Trophoblast cell (in vitro differentiated cells and primary cell): ENCODE data around the gene SLC10A4.

ENCODE experiments used
- DNase-seq, 2 donors: peaks; one replicate each; pipeline ENCODE4 v3.0.0-alpha.2; 2016
- H2AFZ ChIP-seq: 2 replicates; pipeline ENCODE4 v1.6.1; 2013; ENCODE audit warnings: low read length, moderate library complexity, mild to moderate bottlenecking; ENCODE audit not compliant: insufficient read depth, poor library complexity
- H2AK5ac ChIP-seq: 2 replicates; pipeline ENCODE4 v1.6.1; 2013; ENCODE audit warnings: mild to moderate bottlenecking, low read length
- H2BK120ac ChIP-seq: 2 replicates; pipeline ENCODE4 v1.6.1; 2013; ENCODE audit warnings: low read length, mild to moderate bottlenecking, moderate library complexity; ENCODE audit not compliant: insufficient read depth, poor library complexity
- H2BK12ac ChIP-seq: 2 replicates; pipeline ENCODE4 v1.6.1; 2013; ENCODE audit warnings: mild to moderate bottlenecking, low read length, moderate library complexity
- H2BK5ac ChIP-seq: 2 replicates; pipeline ENCODE4 v1.6.1; 2013; ENCODE audit warnings: low read length, low read depth, moderate library complexity, mild to moderate bottlenecking; ENCODE audit not compliant: poor library complexity
- H3K14ac ChIP-seq: 2 replicates; pipeline ENCODE4 v1.6.1; 2013; ENCODE audit warnings: mild to moderate bottlenecking, low read length
- H3K18ac ChIP-seq: 2 replicates; pipeline ENCODE4 v1.6.1; 2013; ENCODE audit warnings: mild to moderate bottlenecking, low read length
- H3K23ac ChIP-seq: 2 replicates; pipeline ENCODE4 v1.6.1; 2013; ENCODE audit warnings: low read length
- H3K27ac ChIP-seq: 2 replicates; pipeline ENCODE4 v1.5.1; 2013; ENCODE audit warnings: low read depth, mild to moderate bottlenecking, inconsistent platforms, low read length, moderate library complexity
- H3K27me3 ChIP-seq: 2 replicates; pipeline ENCODE4 v1.6.1; 2013; ENCODE audit warnings: inconsistent platforms, mild to moderate bottlenecking, low read length, moderate library complexity; ENCODE audit not compliant: insufficient read depth
- H3K36me3 ChIP-seq, 2 experiments: 1 replicate in 1 of 2; 2 replicates in 1 of 2; pipeline ENCODE4 v1.6.1; 2013; ENCODE audit warnings: low read length in 2 of 2, mild to moderate bottlenecking in 2 of 2, moderate library complexity in 1 of 2; ENCODE audit not compliant: insufficient read depth in 2 of 2, control insufficient read depth in 1 of 2
- H3K4ac ChIP-seq: 2 replicates; pipeline ENCODE4 v1.6.1; 2013; ENCODE audit warnings: low read depth, mild to moderate bottlenecking, low read length, moderate library complexity
- H3K4me1 ChIP-seq, 2 experiments: 1 replicate in 1 of 2; 2 replicates in 1 of 2; pipeline ENCODE4 v1.6.1; 2013; ENCODE audit warnings: low read length in 2 of 2, mild to moderate bottlenecking in 2 of 2, moderate library complexity in 1 of 2; ENCODE audit not compliant: insufficient read depth in 2 of 2, control insufficient read depth in 1 of 2
- H3K4me2 ChIP-seq: 2 replicates; pipeline ENCODE4 v1.6.1; 2013; ENCODE audit warnings: inconsistent platforms, mild to moderate bottlenecking, low read length, moderate library complexity
- H3K4me3 ChIP-seq: 2 replicates; pipeline ENCODE4 v1.5.1; 2013; ENCODE audit warnings: mild to moderate bottlenecking, low read depth, low read length, inconsistent platforms
- H3K79me1 ChIP-seq: one replicate; pipeline ENCODE4 v1.6.1; 2013; ENCODE audit warnings: low read length
- H3K79me2 ChIP-seq: 2 replicates; pipeline ENCODE4 v1.6.1; 2013; ENCODE audit warnings: low read length, mild to moderate bottlenecking; ENCODE audit not compliant: control insufficient read depth, insufficient read depth, poor library complexity
- H3K9ac ChIP-seq: 2 replicates; pipeline ENCODE4 v1.6.1; 2013; ENCODE audit warnings: mild to moderate bottlenecking, low read length
- H3K9me3 ChIP-seq: 2 replicates; pipeline ENCODE4 v1.6.1; 2013; ENCODE audit warnings: low read depth, mild to moderate bottlenecking, control low read depth, inconsistent platforms, low read length; ENCODE audit not compliant: insufficient read depth
- H4K12ac ChIP-seq: 2 replicates; pipeline ENCODE4 v1.6.1; 2013; ENCODE audit warnings: low read depth, mild to moderate bottlenecking, low read length, moderate library complexity
- H4K8ac ChIP-seq: 2 replicates; pipeline ENCODE4 v1.6.1; 2013; ENCODE audit warnings: low read depth, mild to moderate bottlenecking, low read length, moderate library complexity
- H4K91ac ChIP-seq: one replicate; pipeline ENCODE4 v1.6.1; 2013; ENCODE audit warnings: low read depth, mild to moderate bottlenecking, low read length, moderate library complexity
- WGBS: extraction: QIAGEN DNeasy Blood & Tissue Kit; methylation state at CpG from one replicate; pipeline ENCODE4 v1.1.7; 2013; ENCODE audit warnings: missing lambda C conversion rate; ENCODE audit not compliant: insufficient read length, insufficient coverage; ENCODE audit errors: extremely low coverage; 5-methylcytosine and 5-hydroxymethylcytosine counted together

SLC10A4 gene

GRCh38 chr4:48499551-48500066 is 16.5 kb downstream of the SLC10A4 start:
- Histone ChIP-seq H3K4me2 (no peak overlapping the region), H3K27ac (no peak overlapping the region), H3K79me2 (no peaks in the 10 kb centered on the region), H3K4me3 (no peak overlapping the region), H3K23ac (no peak overlapping the region), H3K9ac (no peak overlapping the region), H3K18ac (no peak overlapping the region), H2BK12ac (no peak overlapping the region), H3K4me1 (no peaks in the 10 kb centered on the region), H4K91ac (no peak overlapping the region), H4K8ac (no peak overlapping the region), H4K12ac (no peak overlapping the region), H2BK5ac (no peak overlapping the region), H3K79me1 (no peaks in the 10 kb centered on the region), H2BK120ac (no peak overlapping the region), H2AK5ac (no peak overlapping the region), H3K14ac (no peak overlapping the region), H3K4ac (no peak overlapping the region), H3K9me3 (no peaks in the 10 kb centered on the region), H2AFZ (no peak overlapping the region), H3K36me3 (peaks cover 3 to 6% of the 10 kb centered on the region in 2 experiments), H3K27me3 (no peaks in the 10 kb centered on the region)
- DNase-seq, result no peak
- no CpG with 5 or more reads among the region's 3 CpGs for WGBS

GRCh38 chr4:48503233-48504025 is 20.3 kb downstream of the SLC10A4 start:
- Histone ChIP-seq H3K79me1 (no peaks in the 10 kb centered on the region), H3K4me3 (no peak overlapping the region), H2BK12ac (no peak overlapping the region), H4K12ac (no peak overlapping the region), H4K8ac (no peak overlapping the region), H3K9ac (no peak overlapping the region), H3K4ac (no peak overlapping the region), H3K18ac (no peak overlapping the region), H3K27me3 (no peaks in the 10 kb centered on the region), H2BK120ac (no peak overlapping the region), H3K36me3 (peaks cover 3% of the 10 kb centered on the region in 2 experiments), H2AFZ (no peak overlapping the region), H3K27ac (no peak overlapping the region), H3K9me3 (no peaks in the 10 kb centered on the region), H3K23ac (no peak overlapping the region), H3K14ac (no peak overlapping the region), H2AK5ac (no peak overlapping the region), H3K4me1 (no peaks in the 10 kb centered on the region), H3K79me2 (no peaks in the 10 kb centered on the region), H3K4me2 (no peak overlapping the region), H4K91ac (no peak overlapping the region), H2BK5ac (no peak overlapping the region)
- no CpG with 5 or more reads among the region's 4 CpGs for WGBS
- no peak for DNase-seq

GRCh38 chr4:48504026-48504330 is 20.8 kb downstream of the SLC10A4 start:
- Histone ChIP-seq H3K4ac (no peak overlapping the region), H3K14ac (no peak overlapping the region), H2AK5ac (no peak overlapping the region), H2BK5ac (no peak overlapping the region), H3K4me1 (no peaks in the 10 kb centered on the region), H2BK12ac (no peak overlapping the region), H3K4me3 (no peak overlapping the region), H3K27me3 (no peaks in the 10 kb centered on the region), H3K18ac (no peak overlapping the region), H3K27ac (no peak overlapping the region), H4K8ac (no peak overlapping the region), H3K79me1 (no peaks in the 10 kb centered on the region), H3K79me2 (no peaks in the 10 kb centered on the region), H2AFZ (no peak overlapping the region), H2BK120ac (no peak overlapping the region), H3K9me3 (no peaks in the 10 kb centered on the region), H4K12ac (no peak overlapping the region), H4K91ac (no peak overlapping the region), H3K4me2 (no peak overlapping the region), H3K23ac (no peak overlapping the region), H3K36me3 (peaks cover 3 to 6% of the 10 kb centered on the region in 2 experiments), H3K9ac (no peak overlapping the region)
- no peak for DNase-seq
- no CpG with 5 or more reads among the region's 2 CpGs for WGBS

- H3K4me3 ChIP-seq, result no peak overlapping the region
- no peak overlapping the region for H4K8ac ChIP-seq
- no peak overlapping the region for H3K4ac ChIP-seq
- no peak overlapping the region for H2AK5ac ChIP-seq
- no peak overlapping the region for H3K9ac ChIP-seq
- no peak overlapping the region for H2BK120ac ChIP-seq
- H3K18ac ChIP-seq, result no peak overlapping the region
- H3K27me3 ChIP-seq, result no peaks in the 10 kb centered on the region
- no peaks in the 10 kb centered on the region for H3K79me1 ChIP-seq
- peaks cover 3 to 6% of the 10 kb centered on the region in 2 experiments for H3K36me3 ChIP-seq
- WGBS, result no CpG with 5 or more reads among the region's 1 CpG
- H3K14ac ChIP-seq, result no peak overlapping the region
- H3K4me2 ChIP-seq, result no peak overlapping the region
- H3K23ac ChIP-seq, result no peak overlapping the region
- no peak overlapping the region for H3K27ac ChIP-seq
- no peak for DNase-seq
- no peaks in the 10 kb centered on the region for H3K79me2 ChIP-seq
- no peak overlapping the region for H2BK12ac ChIP-seq
- H2AFZ ChIP-seq, result no peak overlapping the region
- H2BK5ac ChIP-seq, result no peak overlapping the region
- no peaks in the 10 kb centered on the region for H3K9me3 ChIP-seq
- no peaks in the 10 kb centered on the region for H3K4me1 ChIP-seq
- no peak overlapping the region for H4K12ac ChIP-seq
- H4K91ac ChIP-seq, result no peak overlapping the region
These were observed 21.2 kb downstream of the SLC10A4 start for GRCh38 chr4:48504352-48504751.
